Neural cell (in vitro differentiated cells): ENCODE data around the gene EFCAB11. TPM values are rescaled to one million over a fixed set of nuclear protein-coding genes. Genes with fewer than 3 reads are reported as not detected.

Experiments
- H2AFZ ChIP-seq: fragments of 200-600, 300-800 bp; sonication (generic), shearing (Covaris generic); 2 replicates; pipeline ENCODE4 v1.6.0; 2014; ENCODE audit warnings: low read depth, mild to moderate bottlenecking, antibody characterized with exemption, low read length, moderate library complexity
- H3F3A ChIP-seq: fragments of 200-600 bp; shearing (Covaris generic); 2 replicates; pipeline ENCODE4 v1.6.1; 2016; ENCODE audit warnings: mild to moderate bottlenecking, moderate library complexity, mixed read lengths, antibody characterized with exemption, low read length; ENCODE audit not compliant: insufficient read depth, poor library complexity, severe bottlenecking
- H3K27ac ChIP-seq: fragments of 200-600, 300-800 bp; sonication (generic), shearing (Covaris generic); 2 replicates; pipeline ENCODE4 v1.5.1; 2014; ENCODE audit warnings: mild to moderate bottlenecking, low read length, moderate library complexity
- H3K27me3 ChIP-seq: fragments of 300-800, 200-600 bp; sonication (generic), shearing (Covaris generic); 2 replicates; pipeline ENCODE4 v1.6.0; 2014; ENCODE audit warnings: mild to moderate bottlenecking, low read depth, low read length, moderate library complexity; ENCODE audit not compliant: insufficient read depth
- H3K36me3 ChIP-seq: fragments of 300-800, 200-600 bp; sonication (generic), shearing (Covaris generic); 2 replicates; pipeline ENCODE4 v1.5.1; 2014; ENCODE audit warnings: mild to moderate bottlenecking, antibody characterized with exemption, low read length, moderate library complexity; ENCODE audit not compliant: insufficient read depth
- H3K4me2 ChIP-seq: fragments of 300-800, 200-600 bp; sonication (generic), shearing (Covaris generic); 2 replicates; pipeline ENCODE4 v1.6.0; 2014; ENCODE audit warnings: mild to moderate bottlenecking, low read length
- H3K4me3 ChIP-seq: fragments of 300-800, 200-600 bp; sonication (generic), shearing (Covaris generic); 2 replicates; pipeline ENCODE4 v1.5.1; 2014; ENCODE audit warnings: mild to moderate bottlenecking, low read length, moderate library complexity
- H3K79me2 ChIP-seq: fragments of 200-600 bp; shearing (Covaris generic); replicated peaks from 2 replicates; pipeline ENCODE4 v1.6.0; 2014; ENCODE audit warnings: mild to moderate bottlenecking, low read length, moderate library complexity; ENCODE audit not compliant: insufficient read depth
- H3K9ac ChIP-seq: fragments of 300-800, 200-600 bp; sonication (generic), shearing (Covaris generic); 2 replicates; pipeline ENCODE4 v1.6.1; 2016; ENCODE audit warnings: mild to moderate bottlenecking, low read length, mixed read lengths
- H3K9me2 ChIP-seq: fragments of 200-600 bp; shearing (Covaris generic); 2 replicates; pipeline ENCODE4 v1.6.1; 2016; ENCODE audit warnings: mild to moderate bottlenecking, low read length, mixed read lengths; ENCODE audit not compliant: insufficient read depth
- H3K9me3 ChIP-seq: fragments of 200-600, 300-800 bp; sonication (generic), shearing (Covaris generic); 2 replicates; pipeline ENCODE4 v1.6.1; 2016; ENCODE audit warnings: mild to moderate bottlenecking, mixed run types, low read length, moderate library complexity, mixed read lengths
- H4K20me1 ChIP-seq: fragments of 200-600 bp; shearing (Covaris generic); 2 replicates; pipeline ENCODE4 v1.6.1; 2016; ENCODE audit warnings: mild to moderate bottlenecking, mixed run types; ENCODE audit not compliant: insufficient read depth
- EP300 ChIP-seq: fragments of 450-650 bp; conservative IDR thresholded peaks from 2 replicates; pipeline ENCODE4 v1.6.1; 2014; ENCODE audit warnings: antibody characterized with exemption, mild to moderate bottlenecking, moderate library complexity; ENCODE audit not compliant: poor library complexity, severe bottlenecking
- EZH2 ChIP-seq: fragments of 200-600, 300-800 bp; shearing (Covaris generic), sonication (generic); IDR thresholded peaks from 2 replicates; pipeline ENCODE4 v1.6.1; 2014; ENCODE audit warnings: antibody characterized with exemption, low read length, borderline replicate concordance, mild to moderate bottlenecking; ENCODE audit not compliant: insufficient read depth, poor library complexity, severe bottlenecking
- MXI1 ChIP-seq: fragments of 450-650 bp; conservative IDR thresholded peaks from 2 replicates; pipeline ENCODE4 v1.6.1; 2014; ENCODE audit warnings: antibody characterized with exemption, mild to moderate bottlenecking; ENCODE audit not compliant: poor library complexity, severe bottlenecking
- POLR2AphosphoS5 ChIP-seq: IDR thresholded peaks from 2 replicates; pipeline ENCODE4 v1.6.1; 2012
- RAD21 ChIP-seq: fragments of 450-650 bp; conservative IDR thresholded peaks from 2 replicates; pipeline ENCODE4 v1.6.1; 2014; ENCODE audit warnings: antibody characterized with exemption, mild to moderate bottlenecking, moderate library complexity
- REST ChIP-seq: IDR thresholded peaks from 2 replicates; pipeline ENCODE4 v1.6.1; 2012; ENCODE audit warnings: borderline replicate concordance
- SMC3 ChIP-seq: fragments of 450-650 bp; conservative IDR thresholded peaks from 2 replicates; pipeline ENCODE4 v1.6.1; 2014; ENCODE audit warnings: antibody characterized with exemption, mild to moderate bottlenecking, moderate library complexity; ENCODE audit not compliant: poor library complexity
- TAF1 ChIP-seq: IDR thresholded peaks from 2 replicates; pipeline ENCODE4 v1.6.1; 2012; ENCODE audit warnings: low read depth
- polyA plus RNA-seq: library from polyadenylated mRNA; depleted of rRNA; stranded (reverse); fragments of >200 nt; gene quantifications from 2 replicates; pipeline ENCODE4 v1.2.3, GENCODE V29; 2014
- TF ChIP-seq, protein P1 (sequence below): fragments of 450-650 bp; IDR thresholded peaks from 2 replicates; pipeline ENCODE4 v1.5.1; 2014; ENCODE audit warnings: antibody characterized with exemption, mild to moderate bottlenecking, moderate library complexity; ENCODE audit not compliant: poor library complexity, severe bottlenecking

The EFCAB11 gene
- polyA plus RNA-seq, 1 donor from 2014 or later = 7.9 TPM

DNA sequence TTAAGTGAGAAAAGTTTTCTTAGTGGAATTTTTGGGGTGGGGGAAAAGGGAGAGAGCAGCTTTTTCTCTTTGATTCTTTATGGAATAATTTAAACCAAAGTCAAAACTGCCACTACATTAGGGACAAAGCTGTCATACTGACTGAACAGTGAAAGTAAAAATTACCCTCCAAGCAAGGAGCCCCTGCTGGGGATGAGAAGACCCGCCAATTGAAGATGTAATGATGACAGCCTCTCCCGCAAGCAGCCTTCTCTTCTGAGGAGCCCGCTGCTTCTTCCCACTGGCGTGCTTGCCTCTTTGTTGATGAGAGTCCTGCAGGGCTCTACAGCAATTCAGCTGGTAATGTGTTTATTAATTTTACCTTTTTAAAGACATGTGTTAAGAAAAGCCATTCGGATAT is 151.0 kb downstream of the EFCAB11 start:
- Histone ChIP-seq H3K4me2 (no peak overlapping the region), H3K9ac (peak overlapping the region; percentile 11), H3K36me3 (no peaks in the 10 kb centered on the region), H3K4me3 (peak overlapping the region; percentile 28), H3K9me2 (no peaks in the 10 kb centered on the region), H3K79me2 (no peaks in the 10 kb centered on the region), H3K27ac (peak overlapping the region; percentile 65), H3K27me3 (no peaks in the 10 kb centered on the region), H3K9me3 (no peaks in the 10 kb centered on the region), H2AFZ (no peak overlapping the region), H3F3A (peaks cover 3% of the 10 kb centered on the region), H4K20me1 (no peaks in the 10 kb centered on the region)
- TF ChIP-seq RAD21 (no peak), EZH2 (no peak), MXI1 (no peak), EP300 (peak; percentile 90), REST (no peak), TAF1 (no peak), POLR2AphosphoS5 (peak; percentile 46), SMC3 (peak; percentile 25)
- TF ChIP-seq, protein P1, sequence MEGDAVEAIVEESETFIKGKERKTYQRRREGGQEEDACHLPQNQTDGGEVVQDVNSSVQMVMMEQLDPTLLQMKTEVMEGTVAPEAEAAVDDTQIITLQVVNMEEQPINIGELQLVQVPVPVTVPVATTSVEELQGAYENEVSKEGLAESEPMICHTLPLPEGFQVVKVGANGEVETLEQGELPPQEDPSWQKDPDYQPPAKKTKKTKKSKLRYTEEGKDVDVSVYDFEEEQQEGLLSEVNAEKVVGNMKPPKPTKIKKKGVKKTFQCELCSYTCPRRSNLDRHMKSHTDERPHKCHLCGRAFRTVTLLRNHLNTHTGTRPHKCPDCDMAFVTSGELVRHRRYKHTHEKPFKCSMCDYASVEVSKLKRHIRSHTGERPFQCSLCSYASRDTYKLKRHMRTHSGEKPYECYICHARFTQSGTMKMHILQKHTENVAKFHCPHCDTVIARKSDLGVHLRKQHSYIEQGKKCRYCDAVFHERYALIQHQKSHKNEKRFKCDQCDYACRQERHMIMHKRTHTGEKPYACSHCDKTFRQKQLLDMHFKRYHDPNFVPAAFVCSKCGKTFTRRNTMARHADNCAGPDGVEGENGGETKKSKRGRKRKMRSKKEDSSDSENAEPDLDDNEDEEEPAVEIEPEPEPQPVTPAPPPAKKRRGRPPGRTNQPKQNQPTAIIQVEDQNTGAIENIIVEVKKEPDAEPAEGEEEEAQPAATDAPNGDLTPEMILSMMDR = no peak

GRCh38 chr14:89801136-89801535 is 153.4 kb downstream of the EFCAB11 start:
- Histone ChIP-seq H3K9ac (no peak overlapping the region), H3K36me3 (no peaks in the 10 kb centered on the region), H3K9me3 (no peaks in the 10 kb centered on the region), H3K27ac (no peak overlapping the region), H4K20me1 (no peaks in the 10 kb centered on the region), H3K27me3 (no peaks in the 10 kb centered on the region), H3K79me2 (no peaks in the 10 kb centered on the region), H3K9me2 (no peaks in the 10 kb centered on the region), H3F3A (peaks cover 3% of the 10 kb centered on the region), H3K4me3 (no peak overlapping the region), H3K4me2 (no peak overlapping the region), H2AFZ (no peak overlapping the region)
- TF ChIP-seq TAF1 (no peak), POLR2AphosphoS5 (no peak), SMC3 (no peak), MXI1 (no peak), EP300 (no peak), EZH2 (no peak), REST (no peak), RAD21 (no peak)
- TF ChIP-seq, protein P1 = no peak
